Stimulated activated naive CD8-positive, alpha-beta T cell treated with anti-CD3 and anti-CD28 coated beads, Interleukin-15, Interleukin-2, amounts not matched to agents 100 ng/mL and 50 ng/mL, for 24 hours (primary cell): Measurements from ENCODE around the gene ABCG1.

ENCODE experiments used
- H3K27ac Mint-ChIP-seq: one replicate; pipeline ENCODE4 v1.8.0; 2021; ENCODE audit warnings: mild to moderate bottlenecking, mixed read lengths
- H3K27me3 Mint-ChIP-seq: one replicate; pipeline ENCODE4 v1.8.0; 2021; ENCODE audit warnings: mixed read lengths
- H3K36me3 Mint-ChIP-seq: one replicate; pipeline ENCODE4 v1.8.0; 2021; ENCODE audit warnings: low read depth, mixed read lengths
- H3K4me1 Mint-ChIP-seq: one replicate; pipeline ENCODE4 v1.8.0; 2021; ENCODE audit warnings: low read depth, mixed read lengths
- H3K4me3 Mint-ChIP-seq: one replicate; pipeline ENCODE4 v1.8.0; 2021; ENCODE audit warnings: mild to moderate bottlenecking, mixed read lengths
- H3K9me3 Mint-ChIP-seq: one replicate; pipeline ENCODE4 v1.8.0; 2021; ENCODE audit warnings: mixed read lengths

The ABCG1 gene

DNA sequence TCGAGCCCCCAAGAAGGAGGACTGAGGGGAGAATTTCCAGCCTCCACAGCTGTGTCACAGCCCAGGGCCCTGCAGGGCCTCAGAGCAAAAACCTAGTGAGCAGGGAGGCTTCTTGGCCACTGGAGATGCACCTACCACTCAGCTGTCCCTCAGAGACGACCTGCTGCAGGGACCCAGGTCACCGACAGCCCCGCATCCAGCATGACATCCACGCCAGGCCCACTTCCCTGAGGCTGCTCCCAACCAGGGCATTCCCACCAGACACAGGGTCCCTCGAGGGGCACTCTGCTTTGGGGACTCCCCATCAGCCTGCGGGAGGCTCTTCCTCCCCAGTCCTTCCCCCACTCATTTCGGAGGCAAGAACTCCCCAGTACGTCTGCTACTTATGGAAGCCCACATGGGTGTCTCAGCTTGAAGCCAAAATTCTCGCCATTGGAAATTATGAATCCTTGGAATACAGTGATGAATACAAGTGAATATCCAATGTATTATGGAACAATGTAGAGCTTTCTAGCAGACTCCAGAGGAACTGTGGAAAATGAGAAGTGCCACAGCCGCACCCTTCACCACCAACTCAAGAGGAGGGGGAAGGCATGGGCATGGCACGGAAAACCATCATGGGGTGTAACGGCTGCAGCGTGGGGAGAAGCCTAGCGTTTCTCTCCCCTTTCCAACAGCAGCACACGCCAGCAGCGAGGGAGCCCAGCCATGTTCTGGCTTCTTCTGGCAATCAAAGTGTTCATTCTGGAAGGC, 89.4 kb downstream of the ABCG1 start:
- no peak overlapping the region for H3K4me3 Mint-ChIP-seq
- H3K4me1 Mint-ChIP-seq = no peaks in the 10 kb centered on the region
- no peaks in the 10 kb centered on the region for H3K9me3 Mint-ChIP-seq
- no peaks in the 10 kb centered on the region for H3K36me3 Mint-ChIP-seq
- H3K27me3 Mint-ChIP-seq = no peaks in the 10 kb centered on the region
- H3K27ac Mint-ChIP-seq = no peak overlapping the region

GRCh38 chr21:42308914-42309752, 90.2 kb downstream of the ABCG1 start:
- H3K27me3 Mint-ChIP-seq = no peaks in the 10 kb centered on the region
- no peaks in the 10 kb centered on the region for H3K4me1 Mint-ChIP-seq
- H3K36me3 Mint-ChIP-seq = no peaks in the 10 kb centered on the region
- no peak overlapping the region for H3K27ac Mint-ChIP-seq
- H3K4me3 Mint-ChIP-seq = no peak overlapping the region
- no peaks in the 10 kb centered on the region for H3K9me3 Mint-ChIP-seq

DNA sequence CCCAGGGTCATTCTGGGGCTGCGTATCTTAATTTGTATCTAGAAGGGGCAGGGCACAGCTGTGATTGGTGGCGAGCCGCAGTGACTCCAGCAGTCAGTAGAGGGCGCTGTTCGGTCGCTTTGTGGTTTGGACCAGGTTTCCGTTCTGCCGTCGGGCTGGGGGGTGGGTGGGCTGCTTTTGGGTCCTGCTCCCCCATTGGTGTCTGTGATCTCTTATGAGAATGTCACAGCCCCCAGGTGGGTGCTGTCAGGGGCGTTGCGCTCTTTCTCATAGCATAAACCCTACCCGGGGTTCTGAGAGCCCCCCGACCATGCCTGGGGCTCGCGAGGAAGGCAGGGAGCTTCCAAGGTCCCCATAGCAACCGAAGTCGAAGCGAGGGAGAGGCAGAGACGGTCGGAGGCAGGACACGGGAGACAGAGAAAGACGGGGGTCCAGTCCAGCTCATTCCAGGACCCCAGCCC, 90.8 kb downstream of the ABCG1 start:
- Mint-ChIP-seq H3K4me1 (no peaks in the 10 kb centered on the region), H3K27ac (no peak overlapping the region), H3K36me3 (no peaks in the 10 kb centered on the region), H3K27me3 (no peaks in the 10 kb centered on the region), H3K4me3 (no peak overlapping the region), H3K9me3 (no peaks in the 10 kb centered on the region)

DNA sequence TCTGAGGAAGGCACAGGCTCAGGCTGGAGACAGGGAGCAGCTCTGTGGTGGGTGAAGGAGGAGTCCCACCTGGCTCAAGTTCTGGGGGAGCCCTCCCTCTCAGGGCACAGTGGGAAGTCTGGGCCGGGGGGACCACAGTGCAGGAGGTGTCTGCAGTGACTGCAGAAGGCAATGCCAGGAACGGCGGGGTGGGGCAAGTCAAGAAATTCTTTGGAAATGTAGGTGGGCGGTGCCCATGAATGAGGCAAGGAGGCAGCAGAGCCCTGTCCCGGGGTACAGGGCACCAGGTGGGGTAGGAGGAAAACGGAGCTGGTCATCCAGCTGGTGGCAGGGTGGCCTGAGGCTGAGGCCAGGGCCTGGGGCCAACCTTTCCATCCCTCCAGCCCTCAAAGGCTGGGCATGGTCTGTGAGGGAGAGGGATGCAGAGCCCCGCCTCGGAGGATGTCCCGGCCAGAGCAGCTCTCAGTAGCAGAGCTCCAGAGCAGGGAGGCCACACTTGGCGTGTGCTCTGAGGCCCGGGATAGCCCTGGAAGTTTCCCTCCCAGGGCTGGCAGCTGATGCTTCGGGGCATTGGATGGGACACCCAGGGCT, 91.6 kb downstream of the ABCG1 start:
- Mint-ChIP-seq H3K27me3 (no peaks in the 10 kb centered on the region), H3K36me3 (no peaks in the 10 kb centered on the region), H3K4me1 (no peaks in the 10 kb centered on the region), H3K9me3 (no peaks in the 10 kb centered on the region), H3K27ac (no peak overlapping the region), H3K4me3 (no peak overlapping the region)

DNA sequence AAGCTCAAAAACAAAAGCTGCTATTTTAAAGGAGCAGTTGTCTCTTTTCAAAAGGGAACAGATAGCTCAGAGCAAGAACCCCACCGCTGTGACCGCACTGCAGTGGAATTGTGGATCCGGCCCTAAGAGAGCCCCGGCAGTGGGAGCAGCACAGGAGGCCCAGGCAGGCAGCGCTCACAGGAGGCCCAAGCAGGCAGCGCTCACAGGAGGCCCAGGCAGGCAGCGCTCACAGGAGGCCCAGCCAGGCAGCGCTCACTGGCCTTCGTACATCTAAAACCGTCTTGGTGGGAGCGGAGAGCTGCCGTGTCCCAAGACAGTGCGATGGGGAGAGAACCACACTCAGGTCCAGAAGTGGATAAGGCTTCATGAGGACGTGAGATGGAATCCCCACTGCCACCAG, 92.2 kb downstream of the ABCG1 start:
- Mint-ChIP-seq H3K4me3 (no peak overlapping the region), H3K27me3 (no peaks in the 10 kb centered on the region)

GRCh38 chr21:42311816-42312625, 93.1 kb downstream of the ABCG1 start:
- Mint-ChIP-seq H3K27ac (no peak overlapping the region), H3K36me3 (no peaks in the 10 kb centered on the region)

More for the DNA sequence above, 92.2 kb downstream of the ABCG1 start:
- Mint-ChIP-seq H3K4me1 (no peaks in the 10 kb centered on the region), H3K27ac (no peak overlapping the region), H3K36me3 (no peaks in the 10 kb centered on the region), H3K9me3 (no peaks in the 10 kb centered on the region)

DNA sequence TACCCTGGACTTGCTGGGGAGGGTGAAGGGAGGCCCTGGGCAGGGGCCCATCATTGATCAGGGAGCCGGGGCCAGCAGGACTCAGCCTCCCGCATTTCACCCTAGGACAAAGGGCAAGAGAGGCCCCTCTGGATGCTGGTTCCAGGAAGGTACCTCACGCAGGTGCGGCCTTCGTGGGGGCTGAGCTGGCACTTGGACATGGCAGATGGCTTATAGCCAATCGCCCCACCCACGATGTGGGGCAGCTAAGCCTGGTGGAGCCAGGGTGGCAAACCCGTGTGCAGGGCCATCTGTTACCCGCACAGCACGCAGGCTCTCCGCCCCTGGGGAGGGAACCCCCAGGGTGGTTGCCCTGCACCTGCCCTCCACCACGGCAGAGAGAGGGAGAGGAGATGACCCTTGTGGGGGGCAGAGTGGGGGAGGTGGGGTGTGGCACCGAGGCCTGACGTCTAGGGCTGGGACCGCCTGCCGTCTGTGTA, 93.7 kb downstream of the ABCG1 start:
- Mint-ChIP-seq H3K4me1 (no peaks in the 10 kb centered on the region), H3K9me3 (no peaks in the 10 kb centered on the region), H3K36me3 (no peaks in the 10 kb centered on the region), H3K27me3 (no peaks in the 10 kb centered on the region), H3K4me3 (no peak overlapping the region), H3K27ac (no peak overlapping the region)

More at GRCh38 chr21:42311816-42312625, 93.1 kb downstream of the ABCG1 start:
- H3K27me3 Mint-ChIP-seq = no peaks in the 10 kb centered on the region
- no peaks in the 10 kb centered on the region for H3K9me3 Mint-ChIP-seq
- no peak overlapping the region for H3K4me3 Mint-ChIP-seq
- no peaks in the 10 kb centered on the region for H3K4me1 Mint-ChIP-seq

GRCh38 chr21:42313501-42313969, 94.6 kb downstream of the ABCG1 start:
- H3K36me3 Mint-ChIP-seq = no peaks in the 10 kb centered on the region
- H3K9me3 Mint-ChIP-seq = no peaks in the 10 kb centered on the region
- no peak overlapping the region for H3K27ac Mint-ChIP-seq
- H3K4me1 Mint-ChIP-seq = peaks cover 2% of the 10 kb centered on the region
- H3K27me3 Mint-ChIP-seq = no peaks in the 10 kb centered on the region
- no peak overlapping the region for H3K4me3 Mint-ChIP-seq

DNA sequence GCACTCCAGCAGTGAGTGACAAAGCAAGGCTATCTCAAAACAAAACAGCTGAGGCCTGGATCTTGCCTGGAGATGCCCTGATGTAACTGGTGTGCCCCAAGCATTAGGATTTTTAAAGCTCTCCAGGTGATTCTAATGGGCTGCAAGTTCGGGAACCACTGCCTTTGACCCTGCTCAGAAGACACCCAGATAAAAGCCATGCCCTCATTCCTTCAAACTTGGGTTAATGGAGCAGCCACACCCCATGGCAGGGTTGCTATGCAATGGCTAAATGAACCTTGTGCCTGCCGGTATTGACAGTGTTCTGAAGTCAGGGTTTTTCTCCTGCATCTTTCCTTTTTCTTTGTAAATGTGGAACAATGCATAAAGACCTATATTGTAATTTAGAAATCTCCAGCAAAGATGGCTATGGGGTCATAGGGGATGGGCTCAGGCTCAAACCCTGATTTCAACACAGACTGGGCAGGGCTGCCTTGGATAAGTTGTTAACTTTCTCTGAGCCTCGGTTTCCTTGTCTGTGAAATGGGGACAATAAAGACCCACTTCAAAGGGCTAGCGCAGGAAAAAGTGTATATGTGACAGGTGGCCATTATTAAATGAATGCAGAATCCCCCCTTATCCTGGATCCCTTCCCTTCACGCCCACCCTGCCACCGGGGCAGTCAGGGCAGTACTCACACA, 95.8 kb downstream of the ABCG1 start:
- H3K27me3 Mint-ChIP-seq = no peaks in the 10 kb centered on the region
- H3K4me1 Mint-ChIP-seq = peaks cover 10% of the 10 kb centered on the region
- H3K27ac Mint-ChIP-seq = no peak overlapping the region
- H3K9me3 Mint-ChIP-seq = no peaks in the 10 kb centered on the region
- no peak overlapping the region for H3K4me3 Mint-ChIP-seq
- no peaks in the 10 kb centered on the region for H3K36me3 Mint-ChIP-seq

DNA sequence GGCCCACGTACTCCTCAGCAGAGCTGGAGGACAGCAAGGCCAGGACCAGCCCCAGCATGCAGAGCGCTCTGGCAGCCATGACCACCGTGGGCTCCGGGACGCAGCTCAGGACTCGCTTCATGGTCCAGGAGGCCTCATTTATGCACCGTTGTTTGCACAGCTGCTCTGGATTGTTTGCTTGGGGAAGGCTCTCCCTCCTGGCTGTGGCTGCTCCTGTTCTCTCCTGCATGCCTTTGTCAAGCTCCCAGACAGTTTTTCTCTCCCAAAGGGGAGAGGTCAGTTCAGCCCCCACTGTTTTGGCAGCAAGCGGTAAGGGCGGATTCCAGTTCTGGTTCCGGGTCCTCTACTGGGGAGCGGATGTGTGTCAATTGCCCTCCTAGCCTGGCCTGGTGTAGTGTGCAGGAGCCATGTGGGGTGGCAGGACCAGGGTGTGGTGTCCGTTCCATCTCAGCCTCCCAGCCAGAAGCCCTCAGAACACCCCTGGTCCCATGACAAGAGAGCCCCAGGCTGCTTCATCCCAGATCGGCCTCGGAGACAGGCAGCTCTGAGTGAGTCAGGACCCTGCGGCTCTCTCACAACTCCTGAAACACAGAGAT, 96.5 kb downstream of the ABCG1 start, which contains the start of gene TFF3:
Gene TFF3 (minus strand): TSS at position 114 of the 596 bp plus-strand sequence. CDS start 35 bp downstream, at position 79.
- H3K36me3 Mint-ChIP-seq = no peaks in the 10 kb centered on the region
- no peak within 1 kb of the TSS for H3K27ac Mint-ChIP-seq
- no peaks in the 10 kb centered on the region for H3K9me3 Mint-ChIP-seq
- no peaks in the 10 kb centered on the region for H3K27me3 Mint-ChIP-seq
- peaks cover 10% of the 10 kb centered on the region for H3K4me1 Mint-ChIP-seq
- no peak within 1 kb of the TSS for H3K4me3 Mint-ChIP-seq

GRCh38 chr21:42316891-42317290, 98.0 kb downstream of the ABCG1 start:
- Mint-ChIP-seq H3K36me3 (no peaks in the 10 kb centered on the region), H3K9me3 (no peaks in the 10 kb centered on the region), H3K4me1 (peaks cover 10% of the 10 kb centered on the region), H3K27ac (no peak overlapping the region), H3K4me3 (no peak overlapping the region), H3K27me3 (no peaks in the 10 kb centered on the region)

DNA sequence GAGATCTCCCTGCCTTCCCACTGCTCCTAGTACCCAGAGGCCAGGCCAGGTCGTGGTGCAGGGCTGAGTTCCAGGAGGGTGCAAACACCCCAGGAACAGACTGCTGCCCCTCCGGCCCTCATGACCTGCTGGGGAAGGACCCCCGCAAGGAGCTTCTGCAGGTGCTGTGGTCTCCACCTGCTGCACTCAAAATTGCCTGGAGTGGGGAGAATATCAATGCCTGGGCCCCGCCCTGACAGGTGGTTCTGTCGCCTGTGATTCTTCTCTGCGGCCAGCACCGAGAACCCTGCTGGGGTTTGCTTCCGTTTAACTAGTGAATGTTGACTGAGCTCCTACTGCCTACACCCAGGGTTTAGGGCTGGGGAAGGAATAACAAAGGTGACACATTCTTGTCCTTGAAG, 98.4 kb downstream of the ABCG1 start:
- peaks cover 10% of the 10 kb centered on the region for H3K4me1 Mint-ChIP-seq
- H3K27ac Mint-ChIP-seq = no peak overlapping the region
- H3K36me3 Mint-ChIP-seq = no peaks in the 10 kb centered on the region
- no peaks in the 10 kb centered on the region for H3K27me3 Mint-ChIP-seq
- no peak overlapping the region for H3K4me3 Mint-ChIP-seq
- no peaks in the 10 kb centered on the region for H3K9me3 Mint-ChIP-seq

- H3K4me3 Mint-ChIP-seq = no peak overlapping the region
- no peak overlapping the region for H3K27ac Mint-ChIP-seq
- H3K9me3 Mint-ChIP-seq = no peaks in the 10 kb centered on the region
- H3K27me3 Mint-ChIP-seq = no peaks in the 10 kb centered on the region
- no peaks in the 10 kb centered on the region for H3K36me3 Mint-ChIP-seq
- H3K4me1 Mint-ChIP-seq = peaks cover 10% of the 10 kb centered on the region
These were observed 99.1 kb downstream of the ABCG1 start for GRCh38 chr21:42317826-42318746.
